Chondrocyte (in vitro differentiated cells): ENCODE results near the gene PLXNC1. TPM values are rescaled to one million over a fixed set of nuclear protein-coding genes. Genes with fewer than 3 reads are reported as not detected.

Experiments
- DNase-seq: peaks from one replicate; pipeline ENCODE4 v3.0.0; 2021; ENCODE audit warnings: mixed read lengths, low spot score
- H3K27ac Mint-ChIP-seq: one replicate; pipeline ENCODE4 v1.8.0; 2021; ENCODE audit warnings: mild to moderate bottlenecking, moderate library complexity, mixed read lengths; ENCODE audit not compliant: unreplicated experiment
- H3K27me3 Mint-ChIP-seq: 2 replicates; pipeline ENCODE4 v1.8.0; 2021; ENCODE audit warnings: low read depth, mixed read lengths
- H3K36me3 Mint-ChIP-seq: 2 replicates; pipeline ENCODE4 v1.8.0; 2021; ENCODE audit warnings: low read depth, mixed read lengths
- H3K4me1 Mint-ChIP-seq: 2 replicates; pipeline ENCODE4 v1.8.0; 2021; ENCODE audit warnings: low read depth, mild to moderate bottlenecking, mixed read lengths
- H3K4me3 Mint-ChIP-seq: one replicate; pipeline ENCODE4 v1.8.0; 2021; ENCODE audit warnings: mild to moderate bottlenecking, moderate library complexity, mixed read lengths; ENCODE audit not compliant: unreplicated experiment
- H3K9me3 Mint-ChIP-seq: 2 replicates; pipeline ENCODE4 v1.8.0; 2021; ENCODE audit warnings: low read depth, mixed read lengths
- total RNA-seq: library from RNA; stranded (reverse); gene quantifications from 3 replicates; pipeline ENCODE4 v1.2.1, GENCODE V29; 2021
- TF ChIP-seq, protein P1 (sequence below): fragments of 200-600 bp; sonication (generic); IDR thresholded peaks from 2 replicates; pipeline ENCODE4 v1.5.0; 2021; ENCODE audit warnings: antibody characterized with exemption, mild to moderate bottlenecking, moderate library complexity

PLXNC1 gene
- total RNA-seq, 1 donor from 2014 or later = 0.67 TPM

GRCh38 chr12:94146166-94146936 lies 2.0 kb upstream of the PLXNC1 start:
- Mint-ChIP-seq H3K9me3 (no peaks in the 10 kb centered on the region), H3K4me3 (no peak overlapping the region), H3K4me1 (peaks cover 7% of the 10 kb centered on the region), H3K27me3 (peaks cover 30% of the 10 kb centered on the region), H3K27ac (no peak overlapping the region), H3K36me3 (no peaks in the 10 kb centered on the region)
- no peak for DNase-seq
- TF ChIP-seq, protein P1, sequence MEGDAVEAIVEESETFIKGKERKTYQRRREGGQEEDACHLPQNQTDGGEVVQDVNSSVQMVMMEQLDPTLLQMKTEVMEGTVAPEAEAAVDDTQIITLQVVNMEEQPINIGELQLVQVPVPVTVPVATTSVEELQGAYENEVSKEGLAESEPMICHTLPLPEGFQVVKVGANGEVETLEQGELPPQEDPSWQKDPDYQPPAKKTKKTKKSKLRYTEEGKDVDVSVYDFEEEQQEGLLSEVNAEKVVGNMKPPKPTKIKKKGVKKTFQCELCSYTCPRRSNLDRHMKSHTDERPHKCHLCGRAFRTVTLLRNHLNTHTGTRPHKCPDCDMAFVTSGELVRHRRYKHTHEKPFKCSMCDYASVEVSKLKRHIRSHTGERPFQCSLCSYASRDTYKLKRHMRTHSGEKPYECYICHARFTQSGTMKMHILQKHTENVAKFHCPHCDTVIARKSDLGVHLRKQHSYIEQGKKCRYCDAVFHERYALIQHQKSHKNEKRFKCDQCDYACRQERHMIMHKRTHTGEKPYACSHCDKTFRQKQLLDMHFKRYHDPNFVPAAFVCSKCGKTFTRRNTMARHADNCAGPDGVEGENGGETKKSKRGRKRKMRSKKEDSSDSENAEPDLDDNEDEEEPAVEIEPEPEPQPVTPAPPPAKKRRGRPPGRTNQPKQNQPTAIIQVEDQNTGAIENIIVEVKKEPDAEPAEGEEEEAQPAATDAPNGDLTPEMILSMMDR = no peak

- Mint-ChIP-seq H3K27me3 (peaks cover 37% of the 10 kb centered on the region), H3K4me1 (peaks cover 7% of the 10 kb centered on the region), H3K9me3 (no peaks in the 10 kb centered on the region), H3K27ac (no peak overlapping the region), H3K36me3 (no peaks in the 10 kb centered on the region), H3K4me3 (peak overlapping the region; percentile 63)
- TF ChIP-seq, protein P1 = no peak
- DNase-seq = no peak
These were observed 888 bp upstream of the PLXNC1 start for GRCh38 chr12:94147387-94147990.

- Mint-ChIP-seq H3K36me3 (no peaks in the 10 kb centered on the region), H3K27ac (no peak overlapping the region), H3K4me1 (peaks cover 7% of the 10 kb centered on the region), H3K9me3 (no peaks in the 10 kb centered on the region), H3K27me3 (peaks cover 43% of the 10 kb centered on the region), H3K4me3 (peak overlapping the region; percentile 66)
- DNase-seq = no peak
- TF ChIP-seq, protein P1 = no peak
These were observed 352 bp downstream of the PLXNC1 start for GRCh38 chr12:94148739-94149118.

GRCh38 chr12:94149119-94149780 lies 873 bp downstream of the PLXNC1 start:
- peak overlapping the region; percentile 66 for H3K4me3 Mint-ChIP-seq
- DNase-seq = peak; percentile 92
- TF ChIP-seq, protein P1 = peak; percentile 69
- H3K27me3 Mint-ChIP-seq = peaks cover 46% of the 10 kb centered on the region
- peaks cover 7% of the 10 kb centered on the region for H3K4me1 Mint-ChIP-seq
- no peak overlapping the region for H3K27ac Mint-ChIP-seq
- no peaks in the 10 kb centered on the region for H3K36me3 Mint-ChIP-seq
- H3K9me3 Mint-ChIP-seq = no peaks in the 10 kb centered on the region

DNA sequence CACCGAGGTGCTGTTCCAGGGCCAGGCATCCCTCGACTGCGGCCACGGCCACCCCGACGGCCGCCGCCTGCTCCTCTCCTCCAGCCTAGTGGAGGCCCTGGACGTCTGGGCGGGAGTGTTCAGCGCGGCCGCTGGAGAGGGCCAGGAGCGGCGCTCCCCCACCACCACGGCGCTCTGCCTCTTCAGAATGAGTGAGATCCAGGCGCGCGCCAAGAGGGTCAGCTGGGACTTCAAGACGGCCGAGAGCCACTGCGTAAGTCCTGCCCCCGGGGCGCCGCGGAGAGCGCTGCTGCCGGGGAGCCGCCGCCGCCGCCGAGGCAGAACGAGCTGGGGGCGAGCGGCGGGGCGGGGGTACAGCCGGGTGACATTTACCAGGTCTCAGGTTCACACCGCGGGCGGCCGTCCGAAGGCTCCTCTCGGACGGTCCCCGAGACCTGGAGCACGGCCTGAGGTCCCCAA lies 1.4 kb downstream of the PLXNC1 start:
- Mint-ChIP-seq H3K27ac (no peak overlapping the region), H3K27me3 (peaks cover 42% of the 10 kb centered on the region), H3K4me3 (peak overlapping the region; percentile 55), H3K36me3 (no peaks in the 10 kb centered on the region), H3K9me3 (no peaks in the 10 kb centered on the region), H3K4me1 (peaks cover 7% of the 10 kb centered on the region)
- DNase-seq = peak; percentile 77
- TF ChIP-seq, protein P1 = no peak
